ENCODE measurements around the gene KIAA1217.
A peak's percentile ranks its signal among the peaks of the same experiment; 100 is the strongest.
"Not testable (repeated sequence)": the region's sequence is repeated elsewhere in the genome, so short reads cannot be mapped to it uniquely, and the experiment has no call there.

KIAA1217 gene

DNA sequence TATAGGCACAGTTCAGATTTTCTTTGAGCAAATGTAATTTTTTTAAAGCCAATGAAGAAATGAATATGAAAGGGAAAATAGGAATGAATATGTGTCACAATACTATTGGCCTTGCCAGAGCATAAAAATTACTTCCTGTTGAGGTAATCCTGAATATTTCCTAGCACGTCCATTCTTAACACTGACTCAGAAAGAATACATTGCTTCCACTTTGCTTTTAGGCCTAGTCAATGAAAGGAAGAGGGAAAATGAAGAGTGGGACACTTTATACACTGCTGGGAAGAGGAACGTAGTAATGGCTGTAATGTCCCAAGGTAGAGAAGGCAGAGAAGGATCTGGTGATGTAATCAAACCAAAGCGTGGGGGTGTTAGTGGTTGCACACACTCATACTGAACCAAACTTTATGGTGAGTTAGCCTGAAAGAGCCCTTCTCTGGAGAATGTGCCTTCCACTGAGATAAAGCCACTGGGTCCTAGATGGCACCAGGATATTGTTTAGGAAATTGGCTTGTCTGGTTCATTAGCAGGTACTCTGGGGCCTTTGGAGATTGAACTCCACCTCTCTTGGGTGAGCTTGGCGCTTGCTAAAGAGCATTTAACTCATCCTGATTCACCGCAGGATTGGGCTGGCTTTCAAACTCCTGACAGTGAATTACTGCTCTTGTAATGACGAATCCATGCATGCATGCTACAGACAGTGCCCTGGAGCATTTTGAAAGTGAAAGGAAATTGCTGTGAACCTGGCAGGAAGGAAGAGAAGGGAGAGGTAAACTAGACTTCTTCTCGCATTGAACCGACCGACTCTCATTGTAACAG lies 254.9 kb downstream of the KIAA1217 start:
- ATAC-seq (peak; percentile 82), DNase-seq (ENCODE audit: low spot score in 2 of 2) (peak; percentile 3 to 51)
- Mint-ChIP-seq H3K27ac (no peak overlapping the region), H3K36me3 (no peaks in the 10 kb centered on the region), H3K4me3 (peak overlapping the region; percentile 18), H3K9me3 (no peaks in the 10 kb centered on the region), H3K4me1 (peaks cover 28% of the 10 kb centered on the region)

DNA sequence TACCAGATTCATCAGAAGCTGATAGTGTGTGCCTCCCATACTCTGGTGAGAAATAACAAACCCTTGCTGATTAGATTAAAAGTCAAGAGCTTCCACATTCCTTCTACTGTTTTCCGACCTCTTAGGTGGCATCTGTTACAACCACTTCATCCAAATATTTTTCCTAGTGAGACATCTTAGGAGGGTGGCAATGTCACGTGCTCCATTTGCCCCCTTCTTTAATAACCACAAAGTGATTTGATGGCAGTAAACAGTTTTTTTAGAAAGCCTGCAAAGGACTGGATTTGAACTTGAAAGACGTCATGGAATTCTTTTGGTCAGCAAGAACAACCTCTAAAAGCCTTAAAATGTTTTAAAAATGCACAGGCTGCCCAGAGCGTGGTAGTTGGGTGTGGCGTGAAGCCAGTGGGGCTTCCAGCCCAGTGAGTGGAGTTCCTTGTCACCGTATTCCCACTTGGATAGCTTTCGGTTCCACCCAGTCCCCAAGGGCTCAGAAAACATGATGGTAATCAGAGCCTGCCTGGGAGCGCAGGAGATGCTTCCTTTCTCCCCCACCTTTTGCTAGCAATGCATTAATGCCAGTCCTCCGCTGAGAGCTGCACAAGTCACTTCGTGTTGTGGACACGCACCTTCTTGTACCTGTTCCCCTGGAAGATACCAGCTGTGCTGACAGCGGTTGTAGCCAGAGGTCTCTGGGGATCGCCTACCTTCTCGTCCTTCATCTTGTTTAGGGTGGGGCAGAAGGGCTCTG lies 256.4 kb downstream of the KIAA1217 start:
- no peaks in the 10 kb centered on the region for H3K9me3 Mint-ChIP-seq
- no peaks in the 10 kb centered on the region for H3K36me3 Mint-ChIP-seq
- ATAC-seq, result no peak
- DNase-seq (ENCODE audit: low spot score in 2 of 2), result no peak
- peaks cover 28% of the 10 kb centered on the region for H3K4me1 Mint-ChIP-seq
- no peak overlapping the region for H3K27ac Mint-ChIP-seq
- no peak overlapping the region for H3K4me3 Mint-ChIP-seq

DNA sequence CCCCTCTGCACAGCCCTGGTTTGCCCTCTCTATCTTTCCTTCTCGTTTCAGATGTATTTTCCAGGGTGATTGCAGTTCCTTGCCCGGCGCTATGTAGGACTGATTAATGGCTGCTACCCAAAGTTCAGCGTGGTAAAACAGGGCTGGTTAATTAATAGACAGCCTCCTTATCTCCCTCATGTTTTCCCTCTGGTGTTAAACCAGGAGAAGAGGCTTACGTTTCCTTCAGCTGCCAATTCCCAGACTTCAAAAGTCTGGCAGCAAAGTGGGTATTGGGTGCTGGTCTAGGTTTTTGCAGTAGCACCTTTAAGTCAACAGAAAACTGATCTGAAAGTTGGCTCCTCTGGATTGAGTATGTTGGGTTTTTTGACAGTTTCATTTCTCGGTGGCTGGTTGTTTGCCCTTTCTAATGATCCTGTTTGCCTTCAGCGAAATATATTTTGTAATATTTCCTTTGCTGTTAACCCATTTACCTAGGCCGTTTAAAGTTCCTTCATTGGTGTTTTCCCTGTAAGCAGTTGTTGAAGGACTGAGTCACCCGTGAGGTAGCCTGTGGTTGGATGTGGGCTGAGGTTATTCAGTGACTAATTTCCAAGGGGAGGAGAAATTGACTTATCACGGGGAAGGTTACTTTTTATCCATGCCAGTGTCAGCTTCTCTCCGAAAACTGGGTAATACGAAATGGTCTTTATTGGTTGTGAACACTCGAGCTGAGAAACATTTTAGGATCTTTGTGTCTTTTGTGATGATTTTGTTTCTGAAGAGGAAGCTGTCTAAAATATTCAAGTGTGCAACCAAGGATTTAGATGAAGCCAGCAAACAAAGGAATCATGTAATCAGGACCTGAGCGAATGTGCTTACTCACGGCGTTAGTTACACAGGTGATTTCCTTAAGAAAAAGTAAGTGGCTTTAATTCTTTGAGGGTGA lies 257.2 kb downstream of the KIAA1217 start:
- no peak overlapping the region for H3K27ac Mint-ChIP-seq

DNA sequence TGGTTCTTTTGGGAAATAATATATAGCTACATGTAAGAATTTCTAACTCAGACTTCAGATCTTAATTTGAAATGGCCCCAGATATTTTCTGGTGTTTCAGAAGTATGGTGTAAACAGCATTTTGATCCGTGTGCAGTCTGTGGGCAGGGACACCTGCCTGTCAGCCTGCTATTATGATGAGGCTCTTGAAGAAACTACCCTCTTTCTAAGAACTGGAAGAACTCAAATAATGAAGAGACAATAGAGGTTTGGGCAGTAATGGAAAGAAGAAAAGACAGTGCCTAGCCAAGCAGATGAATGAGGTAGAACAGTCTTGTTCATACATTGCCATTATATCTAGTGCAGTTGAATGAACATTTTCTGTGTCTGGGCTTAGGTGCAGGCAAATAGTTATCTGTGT lies 258.2 kb downstream of the KIAA1217 start:
- Mint-ChIP-seq H3K4me3 (no peak overlapping the region), H3K36me3 (no peaks in the 10 kb centered on the region), H3K27ac (no peak overlapping the region), H3K9me3 (no peaks in the 10 kb centered on the region), H3K4me1 (peaks cover 28% of the 10 kb centered on the region)
- ATAC-seq (no peak), DNase-seq (ENCODE audit: low spot score in 2 of 2) (no peak)

More for the DNA sequence above, 257.2 kb downstream of the KIAA1217 start:
- H3K4me3 Mint-ChIP-seq, result no peak overlapping the region
- H3K9me3 Mint-ChIP-seq, result no peaks in the 10 kb centered on the region
- DNase-seq (ENCODE audit: low spot score in 2 of 2), result peak in 1 of 2 donors; percentile 54
- H3K36me3 Mint-ChIP-seq, result no peaks in the 10 kb centered on the region
- H3K4me1 Mint-ChIP-seq, result peaks cover 28% of the 10 kb centered on the region
- peak; percentile 85 for ATAC-seq

DNA sequence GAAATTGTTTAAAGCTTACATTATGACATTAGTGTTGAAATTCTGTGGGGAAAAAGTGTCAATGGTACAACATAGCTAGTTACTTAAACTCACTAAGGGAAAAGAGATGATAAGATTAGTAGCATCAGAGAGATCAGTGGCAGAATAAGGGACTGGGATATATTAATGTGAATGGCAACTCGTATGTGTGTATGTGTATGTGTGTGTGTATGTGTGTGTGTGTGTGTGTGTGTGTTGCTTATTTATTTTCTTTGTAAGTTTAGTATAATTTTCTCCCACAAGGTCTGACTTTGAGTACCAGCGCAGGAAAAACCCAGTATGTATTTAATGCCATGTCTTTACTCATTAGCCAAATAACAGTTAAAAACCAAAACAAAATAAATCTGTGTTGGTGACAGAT lies 258.7 kb downstream of the KIAA1217 start:
- no peak for ATAC-seq
- peaks cover 28% of the 10 kb centered on the region for H3K4me1 Mint-ChIP-seq
- H3K4me3 Mint-ChIP-seq, result no peak overlapping the region
- DNase-seq (ENCODE audit: low spot score in 2 of 2), result no peak
- no peaks in the 10 kb centered on the region for H3K9me3 Mint-ChIP-seq
- no peaks in the 10 kb centered on the region for H3K36me3 Mint-ChIP-seq
- H3K27ac Mint-ChIP-seq, result no peak overlapping the region

DNA sequence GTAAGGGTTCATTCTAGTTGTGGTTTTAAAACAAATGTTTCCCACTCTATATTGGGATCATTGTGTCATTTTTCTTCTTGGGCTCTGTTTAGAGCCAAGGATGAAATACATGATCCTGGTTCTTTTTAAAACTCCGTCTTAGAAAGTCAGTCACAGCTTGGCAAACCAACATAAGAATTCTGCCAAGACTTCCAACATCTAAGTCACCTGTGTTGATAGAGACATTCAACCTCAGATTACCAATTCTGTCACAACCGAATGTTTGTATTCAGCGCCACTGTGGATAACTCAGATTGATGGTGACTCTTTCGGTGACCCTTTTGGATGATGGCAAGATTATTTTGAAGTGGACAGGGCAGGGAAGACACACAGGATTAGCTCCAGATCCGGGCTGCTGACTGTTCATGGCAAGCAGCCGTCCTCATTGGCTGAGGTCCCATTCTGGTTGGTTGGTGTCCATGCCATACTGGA lies 259.4 kb downstream of the KIAA1217 start:
- peaks cover 28% of the 10 kb centered on the region for H3K4me1 Mint-ChIP-seq
- H3K4me3 Mint-ChIP-seq, result no peak overlapping the region

DNA sequence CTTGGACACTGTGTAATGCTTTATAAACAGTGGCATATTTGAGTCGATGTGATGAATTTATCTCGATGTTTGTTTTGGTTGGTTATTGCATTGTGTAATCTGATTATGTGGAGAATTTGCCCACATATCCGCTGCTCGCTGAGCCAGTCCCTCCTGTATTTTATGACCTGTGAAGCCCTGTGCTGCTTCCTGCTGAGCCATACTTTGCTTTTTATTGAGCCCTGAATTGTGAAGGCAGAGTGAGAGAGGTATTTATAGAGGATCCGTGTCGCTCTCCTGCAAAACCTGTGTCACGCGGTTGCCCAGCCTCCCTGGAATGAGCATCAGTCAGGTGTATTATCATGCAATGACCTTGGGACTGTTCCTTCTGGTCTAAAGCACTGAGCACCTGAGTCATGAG lies 261.1 kb downstream of the KIAA1217 start:
- no peak overlapping the region for H3K27ac Mint-ChIP-seq
- H3K4me1 Mint-ChIP-seq, result peaks cover 12% of the 10 kb centered on the region
- no peaks in the 10 kb centered on the region for H3K9me3 Mint-ChIP-seq
- H3K36me3 Mint-ChIP-seq, result no peaks in the 10 kb centered on the region
- no peak for ATAC-seq
- DNase-seq (ENCODE audit: low spot score in 2 of 2), result no peak
- no peak overlapping the region for H3K4me3 Mint-ChIP-seq

More for the DNA sequence above, 259.4 kb downstream of the KIAA1217 start:
- H3K27ac Mint-ChIP-seq, result no peak overlapping the region
- H3K9me3 Mint-ChIP-seq, result no peaks in the 10 kb centered on the region
- ATAC-seq (no peak), DNase-seq (ENCODE audit: low spot score in 2 of 2) (no peak)
- H3K36me3 Mint-ChIP-seq, result no peaks in the 10 kb centered on the region

DNA sequence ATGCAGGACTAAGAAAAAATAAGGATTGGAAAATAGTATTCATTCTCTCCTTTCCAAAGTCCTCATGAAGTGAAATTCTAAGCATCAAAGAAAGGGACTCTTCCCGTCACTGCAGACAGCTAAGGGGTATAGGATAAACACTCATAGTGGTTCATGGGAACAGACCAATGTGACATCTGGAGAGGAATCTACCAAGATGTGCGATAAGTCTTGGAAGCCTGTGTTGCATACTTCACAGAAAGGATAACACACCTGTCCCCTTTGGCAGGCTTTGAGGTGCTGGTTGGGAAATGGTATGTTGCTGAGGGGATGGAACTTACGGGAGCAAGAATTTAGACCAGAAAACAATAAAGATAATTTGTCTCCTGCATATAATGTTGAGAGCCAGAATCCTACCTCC lies 266.7 kb downstream of the KIAA1217 start:
- H3K36me3 Mint-ChIP-seq, result no peaks in the 10 kb centered on the region
- no peak overlapping the region for H3K27ac Mint-ChIP-seq
- H3K9me3 Mint-ChIP-seq, result no peaks in the 10 kb centered on the region
- no peak overlapping the region for H3K4me3 Mint-ChIP-seq
- DNase-seq (ENCODE audit: low spot score in 2 of 2), result no peak
- no peaks in the 10 kb centered on the region for H3K4me1 Mint-ChIP-seq
- no peak for ATAC-seq

DNA sequence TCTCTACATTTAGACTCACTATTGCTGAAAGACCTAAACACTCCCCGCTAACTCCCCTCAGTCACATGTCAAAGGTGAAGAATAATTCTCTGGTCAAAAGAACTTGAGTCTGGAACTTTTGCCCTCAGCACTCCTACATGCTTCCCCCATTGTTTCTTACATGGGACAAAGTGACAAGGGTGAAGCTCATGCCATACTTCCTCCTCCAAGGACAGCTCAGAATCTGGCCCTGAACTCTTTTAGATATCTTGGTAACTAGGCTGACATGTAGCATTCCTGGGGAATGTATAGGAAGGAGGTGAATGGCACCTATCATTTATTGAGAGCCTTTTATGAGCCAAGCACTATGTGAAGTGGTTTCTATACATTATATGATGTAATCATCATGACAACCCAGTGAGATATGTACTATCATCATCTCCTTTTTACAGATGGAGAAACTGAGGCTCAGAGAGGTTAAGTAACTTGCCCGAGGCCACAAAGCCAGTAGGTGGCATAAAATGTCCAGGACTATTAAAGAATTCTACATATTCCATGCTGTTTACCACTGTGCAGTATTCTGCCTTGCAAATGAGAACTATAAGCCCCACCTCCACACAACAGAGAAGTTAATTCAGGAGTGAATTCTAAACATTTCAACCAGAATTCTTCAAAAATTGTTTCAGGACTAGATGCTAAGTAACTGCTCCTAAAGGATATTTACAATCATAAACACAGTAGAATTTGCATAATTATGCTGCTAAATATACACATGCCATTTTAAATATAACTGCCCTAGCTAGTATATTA lies 268.2 kb downstream of the KIAA1217 start:
- no peaks in the 10 kb centered on the region for H3K4me1 Mint-ChIP-seq
- ATAC-seq, result no peak
- H3K36me3 Mint-ChIP-seq, result no peaks in the 10 kb centered on the region
- DNase-seq (ENCODE audit: low spot score in 2 of 2), result no peak
- H3K27ac Mint-ChIP-seq, result no peak overlapping the region
- no peaks in the 10 kb centered on the region for H3K9me3 Mint-ChIP-seq
- H3K4me3 Mint-ChIP-seq, result no peak overlapping the region

DNA sequence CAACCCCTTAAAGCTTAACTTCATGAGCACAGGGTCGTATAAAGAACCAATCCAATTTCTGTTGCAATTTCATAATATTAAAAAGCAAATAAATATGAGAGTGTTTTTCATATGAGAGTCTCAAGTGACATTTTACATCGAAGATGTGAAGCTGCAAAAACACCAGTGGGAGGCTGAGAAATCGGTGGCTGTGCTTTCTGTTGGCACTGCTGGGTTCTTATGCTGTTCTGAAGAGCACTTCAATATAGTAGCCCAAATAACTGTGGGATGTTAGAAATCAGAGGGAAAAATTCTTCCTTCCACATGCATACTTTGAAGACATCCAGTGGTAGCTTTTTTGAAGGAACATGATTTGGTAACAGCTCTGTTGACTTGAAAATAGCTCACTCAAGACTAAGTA lies 269.0 kb downstream of the KIAA1217 start:
- Mint-ChIP-seq H3K4me1 (no peaks in the 10 kb centered on the region), H3K9me3 (no peaks in the 10 kb centered on the region), H3K36me3 (no peaks in the 10 kb centered on the region), H3K4me3 (no peak overlapping the region), H3K27ac (no peak overlapping the region)
- no peak for DNase-seq (ENCODE audit: low spot score in 2 of 2)
- ATAC-seq, result no peak

DNA sequence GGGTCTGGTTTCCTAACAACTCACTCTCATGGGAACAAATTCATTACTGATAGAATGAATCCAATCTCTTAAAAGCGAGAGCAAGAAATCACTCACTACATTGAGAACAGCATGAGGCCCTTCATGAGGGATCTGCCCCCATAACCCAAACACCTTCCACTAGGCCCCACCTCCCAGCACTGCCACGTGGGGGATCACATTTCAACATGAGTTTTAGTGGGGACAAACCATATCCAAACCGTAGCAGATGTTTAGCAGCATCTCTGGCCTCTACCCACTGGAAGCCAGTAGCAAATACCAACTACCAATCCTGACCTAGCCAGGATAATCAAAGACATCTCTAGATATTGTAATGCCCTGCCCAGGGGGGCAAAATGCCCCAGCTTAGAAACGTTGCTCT lies 270.9 kb downstream of the KIAA1217 start:
- DNase-seq (ENCODE audit: low spot score in 2 of 2), result no peak
- Mint-ChIP-seq H3K4me1 (no peaks in the 10 kb centered on the region), H3K4me3 (no peak overlapping the region), H3K9me3 (no peaks in the 10 kb centered on the region), H3K36me3 (no peaks in the 10 kb centered on the region), H3K27ac (no peak overlapping the region)
- no peak for ATAC-seq

DNA sequence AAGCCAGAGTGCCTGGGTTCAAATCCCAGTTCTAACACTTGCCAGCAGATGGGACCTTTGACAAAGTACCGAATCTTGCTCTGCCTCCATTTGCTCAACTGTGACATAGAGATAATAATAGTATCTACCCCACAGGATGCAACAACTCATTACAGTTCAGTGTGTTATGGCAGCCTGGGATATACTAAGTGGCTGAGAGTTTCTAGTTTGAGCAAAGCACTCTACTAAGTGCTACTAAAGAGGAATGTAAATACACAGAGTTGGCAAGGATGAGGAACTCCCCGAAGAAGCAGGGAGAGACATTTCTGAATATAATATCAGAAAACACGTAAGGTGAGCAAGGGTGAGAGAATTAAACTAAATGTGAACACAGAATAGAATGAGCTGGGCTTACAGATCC lies 271.5 kb downstream of the KIAA1217 start:
- Mint-ChIP-seq H3K9me3 (no peaks in the 10 kb centered on the region), H3K27ac (no peak overlapping the region), H3K4me3 (no peak overlapping the region), H3K4me1 (no peaks in the 10 kb centered on the region), H3K36me3 (no peaks in the 10 kb centered on the region)
- ATAC-seq (no peak), DNase-seq (ENCODE audit: low spot score in 2 of 2) (no peak)

DNA sequence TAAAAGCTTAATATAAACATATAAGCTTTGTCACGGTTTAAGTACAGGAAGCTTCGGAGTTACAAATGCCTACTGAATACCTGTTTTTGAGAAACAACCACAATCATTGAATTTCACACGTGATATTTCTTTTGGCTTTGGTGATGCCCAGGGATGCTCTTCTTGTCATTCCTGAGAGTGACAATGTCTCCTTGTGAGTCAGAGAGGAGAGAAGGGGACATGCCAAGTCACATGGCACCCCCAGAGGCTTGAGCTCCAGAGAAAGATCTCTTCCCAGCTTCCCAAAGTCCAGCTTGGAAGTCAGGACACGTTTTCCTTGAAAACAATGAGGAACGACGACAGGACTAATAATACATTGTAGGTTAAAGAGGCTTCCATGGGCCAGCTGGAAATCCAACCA lies 272.3 kb downstream of the KIAA1217 start:
- DNase-seq (ENCODE audit: low spot score in 2 of 2) (no peak), ATAC-seq (no peak)
- no peaks in the 10 kb centered on the region for H3K4me1 Mint-ChIP-seq
- H3K9me3 Mint-ChIP-seq, result no peaks in the 10 kb centered on the region
- H3K36me3 Mint-ChIP-seq, result no peaks in the 10 kb centered on the region
- no peak overlapping the region for H3K4me3 Mint-ChIP-seq
- H3K27ac Mint-ChIP-seq, result no peak overlapping the region

DNA sequence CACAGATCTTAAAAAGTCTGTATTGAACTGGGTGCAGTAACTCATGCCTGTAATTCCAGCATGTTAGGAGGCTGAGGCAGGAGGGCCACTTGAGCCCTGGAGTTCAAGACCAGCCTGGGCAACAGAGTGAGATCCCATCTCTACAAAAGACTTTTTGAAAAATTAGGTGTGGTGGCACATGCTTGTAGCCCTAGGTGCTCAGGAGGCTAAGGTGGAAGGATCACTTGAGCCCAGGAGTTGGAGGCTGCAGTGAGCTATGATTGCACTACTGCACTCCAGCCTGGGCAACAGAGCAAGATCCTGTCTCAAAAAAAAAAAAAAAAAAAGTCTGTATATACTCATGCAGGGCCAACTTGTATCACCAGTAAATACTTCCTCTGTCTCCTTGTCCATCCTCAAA lies 273.8 kb downstream of the KIAA1217 start:
- not testable (repeated sequence) for ATAC-seq; H3K36me3 Mint-ChIP-seq; H3K4me3 Mint-ChIP-seq; H3K9me3 Mint-ChIP-seq; DNase-seq (ENCODE audit: low spot score in 2 of 2); H3K4me1 Mint-ChIP-seq; H3K27ac Mint-ChIP-seq
